Measurements from ENCODE around the gene ATP11C.
"Not testable (repeated sequence)": the region's sequence is repeated elsewhere in the genome, so short reads cannot be mapped to it uniquely, and the experiment has no call there.

DNA sequence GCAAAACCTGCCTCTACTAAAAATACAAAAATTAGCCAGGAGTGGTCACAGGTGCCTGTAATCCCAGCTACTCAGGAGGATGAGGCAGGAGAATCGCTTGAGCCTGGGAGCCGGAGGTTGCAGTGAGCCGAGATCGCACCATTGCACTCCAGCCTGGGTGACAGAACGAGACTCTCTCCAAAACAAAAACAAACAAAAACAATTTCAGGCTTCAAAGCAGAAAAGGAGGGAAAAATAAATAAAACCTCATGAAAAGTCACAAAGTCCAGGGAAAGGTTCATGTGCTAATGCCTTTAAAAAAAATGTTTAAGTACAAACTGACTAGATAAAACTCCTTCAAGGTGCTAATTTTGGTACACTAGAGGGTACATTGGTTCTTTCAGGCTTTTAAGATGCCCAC is 96.5 kb downstream of the ATP11C start:
- TF ChIP-seq POLR2A, CTCF (IDR thresholded peaks at IDR 0.05): not testable (repeated sequence)

Measured in thyroid gland (tissue), 4 donors.